Measurements from ENCODE around the gene MIS18BP1.

DNA sequence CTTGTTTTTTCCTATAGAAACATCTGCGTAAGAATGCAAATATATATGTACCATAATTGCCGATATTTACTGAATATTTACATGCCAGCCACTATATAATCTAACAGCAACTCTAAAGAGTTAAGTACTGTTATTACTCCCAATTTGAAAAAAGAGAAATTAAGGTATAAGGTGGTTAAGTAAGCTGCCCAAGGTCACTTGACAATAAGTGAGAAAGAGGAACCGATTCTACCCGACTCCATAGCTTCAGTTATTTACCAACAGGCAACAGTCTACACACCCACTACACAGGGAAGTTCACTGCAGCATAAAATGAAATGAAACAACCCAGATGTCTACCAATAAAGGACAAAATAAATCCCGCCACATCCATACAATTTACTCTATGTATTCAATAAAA is 1.1 kb downstream of the MIS18BP1 start:
- TF ChIP-seq, protein P1, sequence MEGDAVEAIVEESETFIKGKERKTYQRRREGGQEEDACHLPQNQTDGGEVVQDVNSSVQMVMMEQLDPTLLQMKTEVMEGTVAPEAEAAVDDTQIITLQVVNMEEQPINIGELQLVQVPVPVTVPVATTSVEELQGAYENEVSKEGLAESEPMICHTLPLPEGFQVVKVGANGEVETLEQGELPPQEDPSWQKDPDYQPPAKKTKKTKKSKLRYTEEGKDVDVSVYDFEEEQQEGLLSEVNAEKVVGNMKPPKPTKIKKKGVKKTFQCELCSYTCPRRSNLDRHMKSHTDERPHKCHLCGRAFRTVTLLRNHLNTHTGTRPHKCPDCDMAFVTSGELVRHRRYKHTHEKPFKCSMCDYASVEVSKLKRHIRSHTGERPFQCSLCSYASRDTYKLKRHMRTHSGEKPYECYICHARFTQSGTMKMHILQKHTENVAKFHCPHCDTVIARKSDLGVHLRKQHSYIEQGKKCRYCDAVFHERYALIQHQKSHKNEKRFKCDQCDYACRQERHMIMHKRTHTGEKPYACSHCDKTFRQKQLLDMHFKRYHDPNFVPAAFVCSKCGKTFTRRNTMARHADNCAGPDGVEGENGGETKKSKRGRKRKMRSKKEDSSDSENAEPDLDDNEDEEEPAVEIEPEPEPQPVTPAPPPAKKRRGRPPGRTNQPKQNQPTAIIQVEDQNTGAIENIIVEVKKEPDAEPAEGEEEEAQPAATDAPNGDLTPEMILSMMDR (conservative IDR thresholded peaks at IDR 0.05) = no peak
- TF ChIP-seq EZH2 (IDR thresholded peaks at IDR 0.05; ENCODE audit: low read depth) = no peak
